GM23338 (cell line): Measurements from ENCODE around the gene SMURF2. TPM values are rescaled to one million over a fixed set of nuclear protein-coding genes. Genes with fewer than 3 reads are reported as not detected.
"Not testable (repeated sequence)": the region's sequence is repeated elsewhere in the genome, so short reads cannot be mapped to it uniquely, and the experiment has no call there.

Experiments used
- ATAC-seq: fragments of 200-7000 bp; cut with Tn5 transposase; 3 replicates; pipeline ENCODE4 v1.9.1; 2020
- DNase-seq: peaks from one replicate; pipeline ENCODE4 v3.0.0-alpha.2; 2015; ENCODE audit warnings: low spot score
- H2AFZ ChIP-seq: fragments of 200-600 bp; sonication (generic); 2 replicates; pipeline ENCODE4 v1.8.0; 2016; ENCODE audit warnings: antibody characterized with exemption, mild to moderate bottlenecking, moderate library complexity
- H3F3A ChIP-seq: fragments of 200-600 bp; sonication (generic); replicated peaks from 2 replicates; pipeline ENCODE4 v1.8.0; 2017; ENCODE audit warnings: antibody characterized with exemption, mixed run types, low read depth
- H3K27ac ChIP-seq: fragments of 200-600 bp; sonication (generic); 2 replicates; pipeline ENCODE4 v1.6.1; 2016; ENCODE audit warnings: low read depth
- H3K27me3 ChIP-seq: fragments of 200-600 bp; sonication (generic); 2 replicates; pipeline ENCODE4 v1.8.0; 2016; ENCODE audit warnings: mild to moderate bottlenecking, mixed run types, moderate library complexity; ENCODE audit not compliant: insufficient read depth
- H3K36me3 ChIP-seq: fragments of 200-600 bp; sonication (generic); 2 replicates; pipeline ENCODE4 v1.8.0; 2016; ENCODE audit warnings: mild to moderate bottlenecking; ENCODE audit not compliant: insufficient read depth
- H3K4me1 ChIP-seq: fragments of 200-600 bp; sonication (generic); 2 replicates; pipeline ENCODE4 v1.8.0; 2016; ENCODE audit warnings: mild to moderate bottlenecking, moderate library complexity; ENCODE audit not compliant: insufficient read depth
- H3K4me2 ChIP-seq: fragments of 200-600 bp; sonication (generic); 2 replicates; pipeline ENCODE4 v1.7.1; 2017; ENCODE audit warnings: mixed run types
- H3K4me3 ChIP-seq: fragments of 200-600 bp; sonication (generic); 2 replicates; pipeline ENCODE4 v1.6.1; 2016; ENCODE audit warnings: mixed run types
- H3K79me2 ChIP-seq: fragments of 200-600 bp; sonication (generic); replicated peaks from 2 replicates; pipeline ENCODE4 v1.8.0; 2017; ENCODE audit warnings: mild to moderate bottlenecking; ENCODE audit not compliant: insufficient read depth
- H3K9me2 ChIP-seq: fragments of 200-600 bp; sonication (generic); 2 replicates; pipeline ENCODE4 v1.8.0; 2017; ENCODE audit not compliant: insufficient read depth
- H4K20me1 ChIP-seq: fragments of 200-600 bp; sonication (generic); replicated peaks from 2 replicates; pipeline ENCODE4 v1.8.0; 2017; ENCODE audit warnings: mild to moderate bottlenecking; ENCODE audit not compliant: insufficient read depth
- H3K27ac Mint-ChIP-seq: 2 replicates; pipeline ENCODE4 v1.8.0; 2020; ENCODE audit warnings: inconsistent platforms, mild to moderate bottlenecking, moderate library complexity, mixed read lengths
- H3K27me3 Mint-ChIP-seq: 3 replicates; pipeline ENCODE4 v1.8.0; 2022; ENCODE audit warnings: low read depth, mild to moderate bottlenecking, moderate library complexity, mixed read lengths, inconsistent platforms; ENCODE audit not compliant: insufficient read depth, poor library complexity
- H3K36me3 Mint-ChIP-seq: 3 replicates; pipeline ENCODE4 v1.8.0; 2021; ENCODE audit warnings: low read depth, mild to moderate bottlenecking, inconsistent platforms, moderate library complexity, mixed read lengths
- H3K4me1 Mint-ChIP-seq: 3 replicates; pipeline ENCODE4 v1.8.0; 2020; ENCODE audit warnings: mild to moderate bottlenecking, inconsistent platforms, mixed read lengths
- H3K4me3 Mint-ChIP-seq: 3 replicates; pipeline ENCODE4 v1.8.0; 2021; ENCODE audit warnings: moderate library complexity, mild to moderate bottlenecking, inconsistent platforms, mixed read lengths
- H3K9me3 Mint-ChIP-seq: 3 replicates; pipeline ENCODE4 v1.8.0; 2020; ENCODE audit warnings: moderate library complexity, mild to moderate bottlenecking, inconsistent platforms, mixed read lengths
- EZH2phosphoT487 ChIP-seq: fragments of 200-600 bp; sonication (generic); IDR thresholded peaks from one replicate; pipeline ENCODE4 v1.8.1; 2018; ENCODE audit warnings: antibody characterized with exemption; ENCODE audit not compliant: unreplicated experiment
- JUNB ChIP-seq: IDR thresholded peaks from one replicate; pipeline ENCODE4 v1.6.1; 2016; ENCODE audit warnings: antibody characterized with exemption; ENCODE audit not compliant: unreplicated experiment
- NANOG ChIP-seq: IDR thresholded peaks from 2 replicates; pipeline ENCODE4 v1.6.1; 2016; ENCODE audit warnings: antibody characterized with exemption, borderline replicate concordance
- POLR2AphosphoS5 ChIP-seq: IDR thresholded peaks from 2 replicates; pipeline ENCODE4 v1.6.1; 2016; ENCODE audit warnings: antibody characterized with exemption, low read depth
- polyA plus RNA-seq: library from polyadenylated mRNA; unstranded; fragments of >200 nt; fragmentation: Nextera tagmentation; extraction: Ambion mirVana; gene quantifications from 2 replicates; pipeline ENCODE4 v1.2.1, GENCODE V29; 2016
- total RNA-seq: library from RNA; depleted of rRNA; stranded (reverse); fragments of >200 nt; shearing (Covaris generic); gene quantifications from 2 replicates; pipeline ENCODE4 v1.2.3, GENCODE V29; 2014
- TF ChIP-seq, protein P1 (sequence below), 2 experiments: fragments of 200-600 bp in 1 of 2; sonication (generic) in 1 of 2; conservative IDR thresholded peaks; 2 replicates each; pipeline versions ENCODE4 v1.5.1 to v1.6.1; 2016 to 2017; ENCODE audit warnings: antibody characterized with exemption in 2 of 2, low read depth in 2 of 2, mild to moderate bottlenecking in 2 of 2, moderate library complexity in 1 of 2
- TF ChIP-seq, protein P2 (sequence below): fragments of 250-450 bp; sonication (Bioruptor Pico); IDR thresholded peaks from 2 replicates; pipeline ENCODE4 v1.5.0; 2020; ENCODE audit warnings: mild to moderate bottlenecking, moderate library complexity

SMURF2 gene
- total and polyA plus RNA-seq, 2 experiments from 2014 or later: 12.1 to 29.6 TPM

DNA sequence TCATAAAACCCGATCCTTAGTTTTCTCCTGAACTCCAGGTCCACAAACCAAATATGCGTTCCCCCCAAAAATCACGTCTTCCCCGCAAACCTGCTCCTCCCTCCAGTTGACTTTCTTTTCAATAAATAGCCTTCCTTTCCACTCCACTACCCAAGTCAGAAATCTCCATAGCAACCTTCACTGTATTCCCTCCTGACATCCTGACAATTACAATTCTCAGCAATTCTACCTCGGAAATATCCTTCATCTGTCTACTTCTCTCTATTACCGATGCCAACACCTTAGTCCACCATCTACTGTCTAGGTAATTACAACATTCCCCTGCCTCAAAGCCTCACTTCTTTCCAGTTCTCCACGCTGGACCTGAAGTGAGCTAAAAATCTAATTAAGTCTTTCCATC lies 50.7 kb downstream of the SMURF2 start:
- Histone ChIP-seq H2AFZ (no peak overlapping the region), H3K9me2 (no peaks in the 10 kb centered on the region), H3F3A (no peaks in the 10 kb centered on the region), H4K20me1 (peaks cover 13% of the 10 kb centered on the region), H3K4me3 (no peak overlapping the region), H3K4me2 (no peak overlapping the region), H3K4me1 (no peaks in the 10 kb centered on the region), H3K36me3 (no peaks in the 10 kb centered on the region), H3K27ac (no peak overlapping the region), H3K27me3 (no peaks in the 10 kb centered on the region), H3K79me2 (peaks cover 82% of the 10 kb centered on the region)
- TF ChIP-seq EZH2phosphoT487: no peak
- no peak for TF ChIP-seq NANOG
- TF ChIP-seq, protein P1, sequence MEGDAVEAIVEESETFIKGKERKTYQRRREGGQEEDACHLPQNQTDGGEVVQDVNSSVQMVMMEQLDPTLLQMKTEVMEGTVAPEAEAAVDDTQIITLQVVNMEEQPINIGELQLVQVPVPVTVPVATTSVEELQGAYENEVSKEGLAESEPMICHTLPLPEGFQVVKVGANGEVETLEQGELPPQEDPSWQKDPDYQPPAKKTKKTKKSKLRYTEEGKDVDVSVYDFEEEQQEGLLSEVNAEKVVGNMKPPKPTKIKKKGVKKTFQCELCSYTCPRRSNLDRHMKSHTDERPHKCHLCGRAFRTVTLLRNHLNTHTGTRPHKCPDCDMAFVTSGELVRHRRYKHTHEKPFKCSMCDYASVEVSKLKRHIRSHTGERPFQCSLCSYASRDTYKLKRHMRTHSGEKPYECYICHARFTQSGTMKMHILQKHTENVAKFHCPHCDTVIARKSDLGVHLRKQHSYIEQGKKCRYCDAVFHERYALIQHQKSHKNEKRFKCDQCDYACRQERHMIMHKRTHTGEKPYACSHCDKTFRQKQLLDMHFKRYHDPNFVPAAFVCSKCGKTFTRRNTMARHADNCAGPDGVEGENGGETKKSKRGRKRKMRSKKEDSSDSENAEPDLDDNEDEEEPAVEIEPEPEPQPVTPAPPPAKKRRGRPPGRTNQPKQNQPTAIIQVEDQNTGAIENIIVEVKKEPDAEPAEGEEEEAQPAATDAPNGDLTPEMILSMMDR (conservative IDR thresholded peaks at IDR 0.05; ENCODE audit: low read depth in 2 of 2): no peak
- no peak for TF ChIP-seq JUNB
- TF ChIP-seq, protein P2, sequence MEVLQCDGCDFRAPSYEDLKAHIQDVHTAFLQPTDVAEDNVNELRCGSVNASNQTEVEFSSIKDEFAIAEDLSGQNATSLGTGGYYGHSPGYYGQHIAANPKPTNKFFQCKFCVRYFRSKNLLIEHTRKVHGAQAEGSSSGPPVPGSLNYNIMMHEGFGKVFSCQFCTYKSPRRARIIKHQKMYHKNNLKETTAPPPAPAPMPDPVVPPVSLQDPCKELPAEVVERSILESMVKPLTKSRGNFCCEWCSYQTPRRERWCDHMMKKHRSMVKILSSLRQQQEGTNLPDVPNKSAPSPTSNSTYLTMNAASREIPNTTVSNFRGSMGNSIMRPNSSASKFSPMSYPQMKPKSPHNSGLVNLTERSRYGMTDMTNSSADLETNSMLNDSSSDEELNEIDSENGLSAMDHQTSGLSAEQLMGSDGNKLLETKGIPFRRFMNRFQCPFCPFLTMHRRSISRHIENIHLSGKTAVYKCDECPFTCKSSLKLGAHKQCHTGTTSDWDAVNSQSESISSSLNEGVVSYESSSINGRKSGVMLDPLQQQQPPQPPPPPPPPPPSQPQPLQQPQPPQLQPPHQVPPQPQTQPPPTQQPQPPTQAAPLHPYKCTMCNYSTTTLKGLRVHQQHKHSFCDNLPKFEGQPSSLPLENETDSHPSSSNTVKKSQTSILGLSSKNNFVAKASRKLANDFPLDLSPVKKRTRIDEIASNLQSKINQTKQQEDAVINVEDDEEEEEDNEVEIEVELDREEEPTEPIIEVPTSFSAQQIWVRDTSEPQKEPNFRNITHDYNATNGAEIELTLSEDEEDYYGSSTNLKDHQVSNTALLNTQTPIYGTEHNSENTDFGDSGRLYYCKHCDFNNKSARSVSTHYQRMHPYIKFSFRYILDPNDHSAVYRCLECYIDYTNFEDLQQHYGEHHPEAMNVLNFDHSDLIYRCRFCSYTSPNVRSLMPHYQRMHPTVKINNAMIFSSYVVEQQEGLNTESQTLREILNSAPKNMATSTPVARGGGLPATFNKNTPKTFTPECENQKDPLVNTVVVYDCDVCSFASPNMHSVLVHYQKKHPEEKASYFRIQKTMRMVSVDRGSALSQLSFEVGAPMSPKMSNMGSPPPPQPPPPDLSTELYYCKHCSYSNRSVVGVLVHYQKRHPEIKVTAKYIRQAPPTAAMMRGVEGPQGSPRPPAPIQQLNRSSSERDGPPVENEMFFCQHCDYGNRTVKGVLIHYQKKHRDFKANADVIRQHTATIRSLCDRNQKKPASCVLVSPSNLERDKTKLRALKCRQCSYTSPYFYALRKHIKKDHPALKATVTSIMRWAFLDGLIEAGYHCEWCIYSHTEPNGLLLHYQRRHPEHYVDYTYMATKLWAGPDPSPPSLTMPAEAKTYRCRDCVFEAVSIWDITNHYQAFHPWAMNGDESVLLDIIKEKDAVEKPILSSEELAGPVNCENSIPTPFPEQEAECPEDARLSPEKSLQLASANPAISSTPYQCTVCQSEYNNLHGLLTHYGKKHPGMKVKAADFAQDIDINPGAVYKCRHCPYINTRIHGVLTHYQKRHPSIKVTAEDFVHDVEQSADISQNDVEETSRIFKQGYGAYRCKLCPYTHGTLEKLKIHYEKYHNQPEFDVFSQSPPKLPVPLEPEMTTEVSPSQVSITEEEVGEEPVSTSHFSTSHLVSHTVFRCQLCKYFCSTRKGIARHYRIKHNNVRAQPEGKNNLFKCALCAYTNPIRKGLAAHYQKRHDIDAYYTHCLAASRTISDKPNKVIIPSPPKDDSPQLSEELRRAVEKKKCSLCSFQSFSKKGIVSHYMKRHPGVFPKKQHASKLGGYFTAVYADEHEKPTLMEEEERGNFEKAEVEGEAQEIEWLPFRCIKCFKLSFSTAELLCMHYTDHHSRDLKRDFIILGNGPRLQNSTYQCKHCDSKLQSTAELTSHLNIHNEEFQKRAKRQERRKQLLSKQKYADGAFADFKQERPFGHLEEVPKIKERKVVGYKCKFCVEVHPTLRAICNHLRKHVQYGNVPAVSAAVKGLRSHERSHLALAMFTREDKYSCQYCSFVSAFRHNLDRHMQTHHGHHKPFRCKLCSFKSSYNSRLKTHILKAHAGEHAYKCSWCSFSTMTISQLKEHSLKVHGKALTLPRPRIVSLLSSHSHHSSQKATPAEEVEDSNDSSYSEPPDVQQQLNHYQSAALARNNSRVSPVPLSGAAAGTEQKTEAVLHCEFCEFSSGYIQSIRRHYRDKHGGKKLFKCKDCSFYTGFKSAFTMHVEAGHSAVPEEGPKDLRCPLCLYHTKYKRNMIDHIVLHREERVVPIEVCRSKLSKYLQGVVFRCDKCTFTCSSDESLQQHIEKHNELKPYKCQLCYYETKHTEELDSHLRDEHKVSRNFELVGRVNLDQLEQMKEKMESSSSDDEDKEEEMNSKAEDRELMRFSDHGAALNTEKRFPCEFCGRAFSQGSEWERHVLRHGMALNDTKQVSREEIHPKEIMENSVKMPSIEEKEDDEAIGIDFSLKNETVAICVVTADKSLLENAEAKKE (CRISPR knock-in tag): no peak
- no peak for TF ChIP-seq POLR2AphosphoS5
- Mint-ChIP-seq H3K36me3 (peaks cover 2% of the 10 kb centered on the region; the same call in 1 of the 3 replicates), H3K4me1 (peaks cover 3% of the 10 kb centered on the region), H3K4me3 (no peak overlapping the region), H3K27ac (no peak overlapping the region), H3K27me3 (no peaks in the 10 kb centered on the region), H3K9me3 (no peaks in the 10 kb centered on the region)
- ATAC-seq (no peak), DNase-seq (no peak)

DNA sequence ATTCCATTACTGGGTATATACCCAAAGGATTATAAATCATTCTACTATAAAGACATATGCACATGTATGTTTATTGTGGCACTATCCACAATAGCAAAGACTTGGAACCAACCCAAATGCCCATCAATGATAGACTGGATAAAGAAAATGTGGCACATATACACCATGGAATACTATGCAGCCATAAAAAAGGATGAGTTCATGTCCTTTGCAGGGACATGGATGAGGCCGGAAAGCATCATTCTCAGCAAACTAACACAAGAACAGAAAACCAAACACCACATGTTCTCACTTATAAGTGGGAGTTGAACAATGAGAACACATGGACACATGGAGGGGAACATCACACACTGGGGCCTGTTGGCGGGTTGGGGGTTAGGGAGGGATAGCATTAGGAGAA lies 51.9 kb downstream of the SMURF2 start:
- not testable (repeated sequence) for H3K9me3 Mint-ChIP-seq, H4K20me1 ChIP-seq, H3K27ac Mint-ChIP-seq, H3K36me3 Mint-ChIP-seq, H3K4me1 Mint-ChIP-seq, H3K9me2 ChIP-seq, H3K27me3 Mint-ChIP-seq, H3K4me1 ChIP-seq, H3K27me3 ChIP-seq, H3K4me3 Mint-ChIP-seq, H3K36me3 ChIP-seq, H2AFZ ChIP-seq, H3F3A ChIP-seq, ATAC-seq, H3K4me3 ChIP-seq, H3K27ac ChIP-seq, H3K4me2 ChIP-seq, DNase-seq
- peaks cover 82% of the 10 kb centered on the region for H3K79me2 ChIP-seq
